Endothelial cell (in vitro differentiated cells): ENCODE measurements around the gene TSC1. TPM values are rescaled to one million over a fixed set of nuclear protein-coding genes. Genes with fewer than 3 reads are reported as not detected.

Experiments used
- DNase-seq: peaks from one replicate; pipeline ENCODE4 v3.0.0; 2021; ENCODE audit warnings: low spot score
- H3K27ac Mint-ChIP-seq: one replicate; pipeline ENCODE4 v1.8.0; 2021; ENCODE audit warnings: mixed read lengths, inconsistent platforms; ENCODE audit not compliant: unreplicated experiment
- H3K27me3 Mint-ChIP-seq: one replicate; pipeline ENCODE4 v1.8.0; 2021; ENCODE audit warnings: mild to moderate bottlenecking, moderate library complexity, mixed read lengths, inconsistent platforms; ENCODE audit not compliant: unreplicated experiment
- H3K36me3 Mint-ChIP-seq: one replicate; pipeline ENCODE4 v1.8.0; 2021; ENCODE audit warnings: mild to moderate bottlenecking, low read depth, mixed read lengths, inconsistent platforms; ENCODE audit not compliant: unreplicated experiment
- H3K4me1 Mint-ChIP-seq: one replicate; pipeline ENCODE4 v1.8.0; 2021; ENCODE audit warnings: mild to moderate bottlenecking, mixed read lengths, inconsistent platforms; ENCODE audit not compliant: unreplicated experiment
- H3K4me3 Mint-ChIP-seq: one replicate; pipeline ENCODE4 v1.8.0; 2021; ENCODE audit warnings: mild to moderate bottlenecking, mixed read lengths, inconsistent platforms; ENCODE audit not compliant: unreplicated experiment
- H3K9me3 Mint-ChIP-seq: one replicate; pipeline ENCODE4 v1.8.0; 2021; ENCODE audit warnings: mixed read lengths, inconsistent platforms; ENCODE audit not compliant: unreplicated experiment
- total RNA-seq: library from RNA; stranded (reverse); fragmentation: NEBNext Ultra II Directional; extraction: Animal tissue kit (Norgen Biotek cat#: 25700); gene quantifications from one replicate; pipeline ENCODE4 v1.2.1, GENCODE V29; 2021; ENCODE audit not compliant: unreplicated experiment
- TF ChIP-seq, protein P1 (sequence below): fragments of 200-600 bp; sonication (generic); IDR thresholded peaks from one replicate; pipeline ENCODE4 v1.5.0; 2021; ENCODE audit warnings: antibody characterized with exemption; ENCODE audit not compliant: unreplicated experiment

The TSC1 gene
- total RNA-seq, 1 donor from 2014 or later: 65.3 TPM

DNA sequence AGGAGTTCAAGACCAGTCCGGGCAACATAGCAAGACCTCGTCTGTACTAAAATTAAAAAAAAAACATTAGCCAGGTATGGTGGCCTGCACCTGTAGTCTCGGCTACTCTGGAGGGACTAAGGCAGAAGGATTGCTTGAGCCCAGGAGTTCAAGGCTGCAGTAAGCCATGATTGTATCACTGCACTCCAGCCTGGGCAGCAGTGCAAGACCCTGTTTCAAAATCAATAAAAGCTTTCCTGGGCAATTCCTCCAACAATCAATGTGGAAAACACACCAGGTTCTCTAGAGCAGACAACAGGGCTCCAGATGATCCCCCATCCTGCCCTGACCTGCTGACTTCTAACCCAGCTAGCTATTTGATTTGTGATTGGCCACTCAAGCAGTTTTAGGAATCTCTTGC lies 67.6 kb downstream of the TSC1 start:
- Mint-ChIP-seq H3K9me3 (no peaks in the 10 kb centered on the region), H3K36me3 (no peaks in the 10 kb centered on the region), H3K4me3 (peak overlapping the region; percentile 59), H3K4me1 (peaks cover 4% of the 10 kb centered on the region), H3K27me3 (peaks cover 5% of the 10 kb centered on the region), H3K27ac (no peak overlapping the region)
- DNase-seq: no peak
- TF ChIP-seq, protein P1, sequence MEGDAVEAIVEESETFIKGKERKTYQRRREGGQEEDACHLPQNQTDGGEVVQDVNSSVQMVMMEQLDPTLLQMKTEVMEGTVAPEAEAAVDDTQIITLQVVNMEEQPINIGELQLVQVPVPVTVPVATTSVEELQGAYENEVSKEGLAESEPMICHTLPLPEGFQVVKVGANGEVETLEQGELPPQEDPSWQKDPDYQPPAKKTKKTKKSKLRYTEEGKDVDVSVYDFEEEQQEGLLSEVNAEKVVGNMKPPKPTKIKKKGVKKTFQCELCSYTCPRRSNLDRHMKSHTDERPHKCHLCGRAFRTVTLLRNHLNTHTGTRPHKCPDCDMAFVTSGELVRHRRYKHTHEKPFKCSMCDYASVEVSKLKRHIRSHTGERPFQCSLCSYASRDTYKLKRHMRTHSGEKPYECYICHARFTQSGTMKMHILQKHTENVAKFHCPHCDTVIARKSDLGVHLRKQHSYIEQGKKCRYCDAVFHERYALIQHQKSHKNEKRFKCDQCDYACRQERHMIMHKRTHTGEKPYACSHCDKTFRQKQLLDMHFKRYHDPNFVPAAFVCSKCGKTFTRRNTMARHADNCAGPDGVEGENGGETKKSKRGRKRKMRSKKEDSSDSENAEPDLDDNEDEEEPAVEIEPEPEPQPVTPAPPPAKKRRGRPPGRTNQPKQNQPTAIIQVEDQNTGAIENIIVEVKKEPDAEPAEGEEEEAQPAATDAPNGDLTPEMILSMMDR: no peak

DNA sequence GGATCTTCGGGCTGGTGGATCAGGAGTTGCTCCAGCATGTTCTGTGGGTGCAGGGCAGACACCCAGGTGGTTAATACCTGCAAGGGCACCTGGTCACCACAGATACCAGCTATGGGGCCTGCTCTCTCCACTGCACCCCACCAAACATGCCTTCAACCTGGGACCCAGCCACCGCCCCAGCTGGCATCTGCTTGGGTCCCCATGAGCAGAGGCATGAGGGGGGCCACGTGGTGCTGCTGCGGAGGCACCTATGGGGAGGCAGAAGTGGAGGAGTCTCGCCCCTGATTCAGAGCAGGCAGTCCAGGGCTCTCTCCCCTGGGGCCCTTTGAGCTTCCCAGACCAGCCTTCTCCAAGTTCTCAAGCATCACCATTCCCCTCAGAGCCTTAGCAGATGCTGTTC lies 69.3 kb downstream of the TSC1 start:
- Mint-ChIP-seq H3K4me1 (peaks cover 4% of the 10 kb centered on the region), H3K36me3 (no peaks in the 10 kb centered on the region), H3K27ac (no peak overlapping the region), H3K27me3 (peaks cover 5% of the 10 kb centered on the region), H3K9me3 (no peaks in the 10 kb centered on the region), H3K4me3 (no peak overlapping the region)
- DNase-seq: no peak
- TF ChIP-seq, protein P1: no peak

DNA sequence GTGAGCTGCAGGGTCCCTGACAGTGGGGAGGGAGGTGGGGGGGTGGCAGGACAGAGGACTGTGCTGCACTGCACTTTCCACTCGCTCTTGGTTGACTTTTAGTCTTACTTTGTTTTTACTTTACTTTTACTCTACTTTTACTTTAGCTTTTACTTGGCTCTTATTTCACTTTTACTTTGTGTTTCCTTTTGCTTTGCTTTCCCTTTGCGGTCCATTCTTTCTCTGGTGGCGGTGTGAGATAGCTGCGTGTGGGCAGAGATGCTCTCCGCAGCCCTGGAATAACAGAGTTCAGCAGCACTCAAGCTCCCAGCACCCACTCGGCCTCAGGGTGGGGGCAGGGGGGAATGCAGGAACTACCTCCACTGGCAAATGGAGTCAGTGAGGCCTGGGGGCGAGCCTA lies 71.0 kb downstream of the TSC1 start:
- no peaks in the 10 kb centered on the region for H3K36me3 Mint-ChIP-seq
- no peaks in the 10 kb centered on the region for H3K27me3 Mint-ChIP-seq
- TF ChIP-seq, protein P1: no peak
- no peaks in the 10 kb centered on the region for H3K9me3 Mint-ChIP-seq
- no peak for DNase-seq
- H3K27ac Mint-ChIP-seq: peak overlapping the region; percentile 9
- H3K4me1 Mint-ChIP-seq: no peaks in the 10 kb centered on the region
- no peak overlapping the region for H3K4me3 Mint-ChIP-seq

DNA sequence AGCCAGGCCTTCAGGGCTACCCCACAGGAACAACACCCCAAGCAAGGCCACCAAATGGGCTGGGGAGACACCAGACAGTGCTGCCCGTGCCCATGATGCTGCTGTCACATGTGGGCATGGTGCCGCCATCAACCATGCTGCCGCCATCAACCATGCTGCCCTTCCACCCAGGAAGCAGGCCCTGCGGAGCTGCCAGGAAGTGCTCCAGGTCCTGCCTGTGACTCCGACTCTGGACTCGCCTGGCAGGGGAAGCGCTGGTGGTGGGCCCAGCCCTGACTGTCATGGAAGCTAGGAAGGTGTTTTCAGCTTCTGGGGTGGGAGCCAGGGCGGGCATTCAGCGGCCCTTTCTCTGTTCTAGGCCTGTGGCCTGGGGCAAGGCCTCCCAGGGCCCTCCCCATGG lies 75.2 kb downstream of the TSC1 start:
- Mint-ChIP-seq H3K4me3 (no peak overlapping the region), H3K27ac (no peak overlapping the region), H3K36me3 (no peaks in the 10 kb centered on the region)

DNA sequence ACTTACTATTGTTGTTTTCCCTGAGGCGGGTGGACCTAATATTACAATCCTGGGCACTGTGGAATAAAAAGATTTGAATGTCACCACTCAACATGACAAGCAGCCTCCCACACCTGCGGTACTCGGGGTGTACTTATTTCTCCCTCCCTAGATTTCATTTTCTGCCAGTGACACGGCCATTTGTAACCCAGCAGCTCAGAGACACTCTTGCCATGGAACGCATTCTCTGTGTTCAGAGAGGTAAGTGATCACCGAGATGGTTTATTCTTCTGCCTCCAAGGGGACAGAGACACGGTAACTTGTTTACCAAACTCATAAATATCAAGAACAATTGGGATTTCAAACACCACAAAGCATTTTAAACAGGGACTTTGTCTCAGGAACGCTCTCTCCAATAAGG lies 77.5 kb downstream of the TSC1 start:
- Mint-ChIP-seq H3K36me3 (no peaks in the 10 kb centered on the region), H3K27ac (no peak overlapping the region), H3K4me3 (no peak overlapping the region), H3K27me3 (peaks cover 2% of the 10 kb centered on the region), H3K9me3 (no peaks in the 10 kb centered on the region), H3K4me1 (no peaks in the 10 kb centered on the region)
- no peak for DNase-seq
- TF ChIP-seq, protein P1: no peak

More for the DNA sequence above, 75.2 kb downstream of the TSC1 start:
- H3K9me3 Mint-ChIP-seq: no peaks in the 10 kb centered on the region
- H3K27me3 Mint-ChIP-seq: peaks cover 2% of the 10 kb centered on the region
- TF ChIP-seq, protein P1: no peak
- no peaks in the 10 kb centered on the region for H3K4me1 Mint-ChIP-seq
- no peak for DNase-seq
